Smooth muscle cell (in vitro differentiated cells): ENCODE measurements around the gene ZIC4. TPM values are rescaled to one million over a fixed set of nuclear protein-coding genes. Genes with fewer than 3 reads are reported as not detected.

Experiments used
- DNase-seq: peaks from one replicate; lab custom pipeline; 2025; ENCODE audit not compliant: unreplicated experiment; lab: John Stamatoyannopoulos, UW
- H2AFZ ChIP-seq: fragments of 200-600 bp; sonication (generic); 2 replicates; pipeline ENCODE4 v1.6.0; 2016; ENCODE audit warnings: antibody characterized with exemption, low read depth, mild to moderate bottlenecking
- H3F3A ChIP-seq: fragments of 200-600 bp; sonication (generic); 2 replicates; pipeline ENCODE4 v1.6.0; 2017; ENCODE audit warnings: antibody characterized with exemption, low read depth
- H3K27ac ChIP-seq: fragments of 200-600 bp; sonication (generic); 2 replicates; pipeline ENCODE4 v1.5.1; 2016; ENCODE audit warnings: low read depth, mild to moderate bottlenecking
- H3K27me3 ChIP-seq: fragments of 200-600 bp; sonication (generic); 2 replicates; pipeline ENCODE4 v1.6.1; 2016; ENCODE audit warnings: low read depth, mild to moderate bottlenecking
- H3K36me3 ChIP-seq: fragments of 200-600 bp; sonication (generic); 2 replicates; pipeline ENCODE4 v1.5.1; 2016; ENCODE audit warnings: low read depth
- H3K4me1 ChIP-seq: fragments of 200-600 bp; sonication (generic); 2 replicates; pipeline ENCODE4 v1.5.1; 2016; ENCODE audit warnings: low read depth
- H3K4me2 ChIP-seq: fragments of 200-600 bp; sonication (generic); 2 replicates; pipeline ENCODE4 v1.6.0; 2016; ENCODE audit warnings: mild to moderate bottlenecking
- H3K4me3 ChIP-seq: fragments of 200-600 bp; sonication (generic); 2 replicates; pipeline ENCODE4 v1.5.1; 2016; ENCODE audit warnings: mild to moderate bottlenecking
- H3K79me2 ChIP-seq: fragments of 200-600 bp; sonication (generic); 2 replicates; pipeline ENCODE4 v1.6.0; 2016; ENCODE audit warnings: low read depth, mild to moderate bottlenecking
- H3K9ac ChIP-seq: fragments of 200-600 bp; sonication (generic); 2 replicates; pipeline ENCODE4 v1.6.0; 2016; ENCODE audit warnings: low read depth
- H3K9me3 ChIP-seq: fragments of 200-600 bp; sonication (generic); replicated peaks from 2 replicates; pipeline ENCODE4 v1.5.1; 2016; ENCODE audit warnings: low read depth
- H4K20me1 ChIP-seq: fragments of 200-600 bp; sonication (generic); 2 replicates; pipeline ENCODE4 v1.6.0; 2016; ENCODE audit warnings: low read depth
- CTCF ChIP-seq: fragments of 200-600 bp; sonication (generic); IDR thresholded peaks from 2 replicates; pipeline ENCODE4 v1.5.1; 2017; ENCODE audit warnings: borderline replicate concordance, mild to moderate bottlenecking, antibody characterized with exemption; ENCODE audit not compliant: insufficient read depth, poor library complexity, severe bottlenecking
- WGBS: methylation state at CpG from one replicate; pipeline ENCODE4 v1.1.7; 2016; ENCODE audit warnings: low lambda C conversion rate; 5-methylcytosine and 5-hydroxymethylcytosine counted together
- polyA plus RNA-seq: library from polyadenylated mRNA; unstranded; fragments of >200 nt; fragmentation: Nextera tagmentation; extraction: Ambion mirVana; gene quantifications from 2 replicates; pipeline ENCODE4 v1.2.1, GENCODE V29; 2016
- total RNA-seq: library from RNA; depleted of rRNA; stranded (reverse); fragments of >200 nt; gene quantifications from 2 replicates; pipeline ENCODE4 v1.2.3, GENCODE V29; 2014

Gene ZIC4
- total and polyA plus RNA-seq, 2 experiments from 2014 or later, result not detected

GRCh38 chr3:147422196-147422595 lies 15.9 kb upstream of the ZIC4 start:
- Histone ChIP-seq H3K4me3 (no peak overlapping the region), H3K27ac (no peak overlapping the region), H3K4me2 (no peak overlapping the region), H3K79me2 (no peaks in the 10 kb centered on the region), H2AFZ (no peak overlapping the region), H3K9ac (no peak overlapping the region), H3F3A (no peaks in the 10 kb centered on the region), H4K20me1 (no peaks in the 10 kb centered on the region), H3K36me3 (no peaks in the 10 kb centered on the region), H3K27me3 (peaks cover 100% of the 10 kb centered on the region), H3K9me3 (no peaks in the 10 kb centered on the region), H3K4me1 (peaks cover 22% of the 10 kb centered on the region)
- 6% methylated on average over 15 of the region's 15 CpGs for WGBS
- no peak for DNase-seq
- no peak for TF ChIP-seq CTCF

GRCh38 chr3:147421184-147421912 lies 15.0 kb upstream of the ZIC4 start:
- Histone ChIP-seq H3K27me3 (peaks cover 100% of the 10 kb centered on the region), H2AFZ (no peak overlapping the region), H3K9me3 (no peaks in the 10 kb centered on the region), H3K4me3 (no peak overlapping the region), H3K4me1 (peaks cover 22% of the 10 kb centered on the region), H3K4me2 (peak overlapping the region; percentile 58), H3K27ac (no peak overlapping the region), H3K79me2 (no peaks in the 10 kb centered on the region), H3K9ac (no peak overlapping the region), H3F3A (no peaks in the 10 kb centered on the region), H3K36me3 (no peaks in the 10 kb centered on the region), H4K20me1 (no peaks in the 10 kb centered on the region)
- WGBS, result 1% methylated on average over 49 of the region's 53 CpGs
- TF ChIP-seq CTCF, result no peak
- DNase-seq, result no peak

- H3K4me1 ChIP-seq, result peaks cover 22% of the 10 kb centered on the region
- no peak overlapping the region for H3K4me3 ChIP-seq
- no peak overlapping the region for H3K9ac ChIP-seq
These were observed 14.2 kb upstream of the ZIC4 start for GRCh38 chr3:147420353-147421183.

More at GRCh38 chr3:147420353-147421183, 14.2 kb upstream of the ZIC4 start:
- no peaks in the 10 kb centered on the region for H3K36me3 ChIP-seq
- no peaks in the 10 kb centered on the region for H4K20me1 ChIP-seq
- no peak overlapping the region for H3K27ac ChIP-seq
- no peak for TF ChIP-seq CTCF
- H3F3A ChIP-seq, result no peaks in the 10 kb centered on the region
- H3K27me3 ChIP-seq, result peaks cover 100% of the 10 kb centered on the region
- H3K4me2 ChIP-seq, result no peak overlapping the region
- no peak for DNase-seq
- no peak overlapping the region for H2AFZ ChIP-seq
- H3K79me2 ChIP-seq, result no peaks in the 10 kb centered on the region
- H3K9me3 ChIP-seq, result no peaks in the 10 kb centered on the region
- WGBS, result 12% methylated on average over 32 of the region's 32 CpGs
